ENCODE data around the gene NPHP4.
"Not testable (repeated sequence)": the region's sequence is repeated elsewhere in the genome, so short reads cannot be mapped to it uniquely, and the experiment has no call there.

NPHP4 gene

DNA sequence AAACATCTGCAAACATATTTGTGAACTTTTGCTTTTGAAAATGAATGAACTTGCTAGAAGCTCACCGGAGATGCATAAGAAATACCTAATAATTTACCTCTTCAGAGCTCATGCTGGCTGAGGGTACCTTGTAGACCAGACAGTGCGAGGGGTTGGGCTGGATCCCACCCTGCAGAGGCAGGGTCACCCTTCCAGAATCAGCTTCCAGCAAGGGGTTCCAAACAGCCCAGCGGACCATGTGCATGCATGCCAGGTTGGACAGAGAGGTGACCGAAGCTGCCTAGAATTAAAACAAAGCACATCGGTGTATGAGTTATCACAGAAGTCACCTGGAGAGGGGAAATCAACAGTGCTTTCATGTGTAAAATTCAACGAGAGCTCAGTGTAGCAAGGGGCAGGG is 59.2 kb downstream of the NPHP4 start:
- DNase-seq (ENCODE audit: low read depth) = no peak

- no peak for DNase-seq (ENCODE audit: low read depth)
These were observed 63.4 kb downstream of the NPHP4 start for GRCh38 chr1:5928714-5929400.

DNA sequence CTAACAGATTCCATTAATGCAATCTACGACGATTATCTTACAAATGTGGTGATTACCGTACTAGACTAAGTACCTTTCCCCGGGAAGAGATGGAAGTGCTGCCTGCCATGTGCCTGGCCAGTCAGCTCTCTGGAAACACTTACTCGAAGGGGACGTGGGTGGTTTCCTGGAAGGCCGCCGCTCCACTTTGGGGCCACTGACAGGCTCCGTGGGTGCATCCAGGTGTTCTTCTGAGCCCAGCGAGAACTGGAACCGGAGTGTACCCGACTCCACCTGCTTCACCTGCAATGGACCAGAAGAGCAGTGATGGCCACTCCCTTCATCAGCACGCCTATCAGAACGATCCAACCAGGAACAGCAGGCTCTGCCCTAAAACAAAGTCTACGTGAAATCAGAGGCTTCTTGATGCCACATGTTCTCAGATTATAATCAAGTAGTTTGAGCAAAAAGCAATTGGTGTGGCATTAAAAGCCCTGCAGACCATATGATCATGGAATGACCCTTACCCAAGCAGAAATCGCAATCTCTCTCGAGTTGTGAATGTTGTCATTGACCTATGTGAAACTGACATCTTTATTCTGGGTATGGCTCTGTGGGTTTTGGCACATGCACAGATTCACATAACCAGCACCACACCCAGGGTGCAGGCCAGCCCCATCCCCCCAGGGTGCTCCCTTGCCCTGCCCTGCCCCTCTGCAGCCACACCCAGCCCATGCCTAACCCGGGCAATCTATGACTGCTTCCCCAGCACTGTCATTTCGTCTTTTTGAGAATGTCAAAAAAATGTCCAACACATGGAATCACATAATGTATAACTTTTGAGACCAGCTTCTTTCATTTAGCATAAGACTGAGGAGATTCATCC is 64.5 kb downstream of the NPHP4 start:
- no peak for DNase-seq (ENCODE audit: low read depth)

- no peak for DNase-seq (ENCODE audit: low read depth)
These were observed 65.4 kb downstream of the NPHP4 start for GRCh38 chr1:5926686-5927435.

- not testable (repeated sequence) for DNase-seq (ENCODE audit: low read depth)
These were observed 69.4 kb downstream of the NPHP4 start for GRCh38 chr1:5922700-5923330.

GRCh38 chr1:5921671-5922070 is 70.6 kb downstream of the NPHP4 start:
- no peak for DNase-seq (ENCODE audit: low read depth)

GRCh38 chr1:5921129-5921528 is 71.1 kb downstream of the NPHP4 start:
- no peak for DNase-seq (ENCODE audit: low read depth)

- no peak for DNase-seq (ENCODE audit: low read depth)
These were observed 72.0 kb downstream of the NPHP4 start for GRCh38 chr1:5920201-5920600.

GRCh38 chr1:5918275-5918649 is 74.0 kb downstream of the NPHP4 start:
- no peak for DNase-seq (ENCODE audit: low read depth)

- DNase-seq (ENCODE audit: low read depth) = no peak
These were observed 74.5 kb downstream of the NPHP4 start for GRCh38 chr1:5917591-5918274.

- no peak for DNase-seq (ENCODE audit: low read depth)
These were observed 75.0 kb downstream of the NPHP4 start for GRCh38 chr1:5917281-5917590.

GRCh38 chr1:5916572-5917280 is 75.5 kb downstream of the NPHP4 start:
- no peak for DNase-seq (ENCODE audit: low read depth)

DNA sequence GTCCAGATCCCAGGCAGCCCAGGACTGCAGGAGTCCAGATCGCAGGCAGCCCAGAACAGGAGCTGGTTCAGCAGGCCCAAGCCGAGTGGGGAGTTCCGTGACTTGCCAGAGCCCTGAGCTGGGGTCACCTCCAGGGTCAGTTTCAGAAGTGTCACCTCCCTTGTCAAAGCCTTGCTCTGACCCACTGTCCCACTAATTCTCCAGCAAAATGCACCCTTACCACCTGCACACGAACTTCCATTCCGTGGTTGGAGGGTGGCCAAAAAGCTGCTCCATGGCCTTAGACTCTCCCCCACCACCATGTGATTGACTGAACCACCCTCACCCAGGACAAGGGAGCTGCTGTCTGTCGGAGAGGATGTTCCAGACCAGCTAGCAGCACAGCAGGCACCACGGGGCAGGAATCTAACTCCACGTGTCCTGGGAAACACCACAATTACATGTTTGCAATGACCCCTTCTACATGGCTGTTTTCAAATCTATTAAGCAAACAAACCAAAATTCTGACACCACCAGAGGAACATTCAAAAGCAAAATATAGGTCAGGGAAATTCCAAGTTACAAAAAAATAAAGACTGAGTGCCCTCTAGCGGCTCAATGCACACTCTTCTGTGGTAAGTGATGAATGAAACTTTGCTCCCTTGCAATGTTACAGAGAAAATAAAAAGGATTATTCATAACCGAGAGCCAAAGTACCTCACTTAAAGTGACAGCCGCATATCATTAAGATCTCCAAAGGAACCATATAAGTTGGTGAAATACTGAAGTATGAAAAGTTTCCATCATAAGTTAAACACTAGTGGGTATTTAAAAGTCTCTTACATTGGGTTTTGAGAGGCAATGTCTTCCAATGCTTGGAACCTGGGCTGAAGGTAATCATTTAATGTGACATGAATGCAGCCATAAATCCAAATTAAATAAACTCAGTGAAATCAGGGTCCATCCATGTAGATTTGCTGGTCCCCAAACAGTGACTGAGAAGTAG is 76.3 kb downstream of the NPHP4 start:
- DNase-seq (ENCODE audit: low read depth) = no peak

GRCh38 chr1:5914676-5915365 is 77.4 kb downstream of the NPHP4 start:
- no peak for DNase-seq (ENCODE audit: low read depth)

DNA sequence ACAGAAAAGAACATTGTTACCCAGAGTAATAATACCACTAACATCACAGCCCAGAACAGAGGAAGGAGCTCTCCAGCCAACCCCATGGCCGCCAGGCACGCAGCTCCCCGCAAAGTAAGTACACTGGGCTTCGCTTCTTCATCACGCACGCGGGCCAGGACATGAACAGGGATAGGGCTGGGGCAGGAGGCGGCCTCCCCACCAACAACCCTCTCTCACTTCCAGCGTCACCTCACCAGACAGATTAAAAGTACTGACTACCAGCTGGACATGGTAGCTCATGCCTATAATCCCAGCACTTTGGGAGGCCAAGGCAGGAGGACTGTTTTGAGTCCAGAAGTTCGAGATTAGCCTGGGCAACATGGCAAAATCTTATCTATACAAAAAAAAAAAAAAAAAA is 78.3 kb downstream of the NPHP4 start:
- no peak for DNase-seq (ENCODE audit: low read depth)

DNA sequence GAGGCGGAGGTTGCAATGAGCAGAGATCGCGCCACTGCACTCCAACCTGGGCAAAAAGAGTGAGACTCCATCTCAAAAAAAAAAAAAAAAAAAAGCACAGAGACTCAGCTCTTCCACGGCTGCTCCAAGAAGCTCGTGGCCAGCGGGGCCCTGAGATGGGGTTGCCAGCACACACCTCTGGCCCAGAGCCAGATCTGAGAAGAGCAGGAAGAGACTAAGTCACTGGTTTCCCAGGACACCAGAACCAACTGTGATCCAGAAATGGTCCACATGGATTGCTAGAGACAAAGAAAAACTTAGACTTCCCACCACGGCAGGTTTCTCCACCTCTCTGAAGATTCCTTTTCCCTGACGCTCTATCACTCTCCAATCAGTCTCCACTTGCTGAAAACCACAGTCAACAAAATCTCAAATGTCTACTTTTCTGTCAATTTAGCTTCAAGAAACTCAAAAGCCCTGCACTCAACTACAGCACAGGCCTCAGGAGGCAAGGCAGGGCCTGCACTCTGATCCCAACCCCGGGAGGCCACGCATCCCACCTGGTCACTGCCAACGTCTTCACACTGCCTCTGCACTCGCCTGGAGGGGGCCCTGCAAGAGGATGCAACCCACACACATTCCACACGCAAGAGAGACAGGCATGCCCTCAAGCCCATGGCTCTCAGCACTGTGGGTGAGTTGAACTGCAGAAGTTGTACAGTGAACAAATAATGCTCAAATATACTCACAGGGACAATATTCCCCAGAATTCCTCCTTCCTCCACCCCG is 79.0 kb downstream of the NPHP4 start:
- DNase-seq (ENCODE audit: low read depth) = no peak

- no peak for DNase-seq (ENCODE audit: low read depth)
These were observed 80.4 kb downstream of the NPHP4 start for GRCh38 chr1:5911871-5912271.

DNA sequence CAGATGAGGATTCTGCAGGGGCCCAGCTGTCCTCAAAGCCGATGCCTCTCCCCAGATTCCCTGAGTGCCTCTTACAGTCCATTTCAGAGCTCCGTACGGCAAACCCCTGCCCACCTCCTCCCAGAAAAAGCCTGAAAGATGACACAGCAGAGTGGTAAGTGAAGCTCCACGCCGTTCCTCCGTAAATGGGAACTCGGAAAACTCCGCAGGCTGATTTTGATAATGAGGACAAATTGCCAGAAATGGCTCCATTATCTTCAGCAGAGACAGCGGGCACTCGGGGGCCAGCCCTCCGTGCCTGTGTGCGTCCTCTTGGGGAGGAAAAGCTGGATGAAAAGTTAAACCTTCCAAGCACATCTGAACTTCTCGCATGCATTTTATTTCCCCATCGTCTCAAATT is 81.1 kb downstream of the NPHP4 start:
- DNase-seq (ENCODE audit: low read depth) = no peak

GRCh38 chr1:5910666-5911065 is 81.6 kb downstream of the NPHP4 start:
- no peak for DNase-seq (ENCODE audit: low read depth)
